SK-N-SH (cell line): ENCODE data around the gene GNAZ. TPM values are rescaled to one million over a fixed set of nuclear protein-coding genes. Genes with fewer than 3 reads are reported as not detected.

Experiments
- CTCF ChIA-PET: fragments of 300-600, 350-600 bp; formaldehyde crosslinking; extraction: SDS; loops from one replicate; lab custom pipeline; 2021; lab: Yijun Ruan, JAX
- POLR2A ChIA-PET: fragments of 350-600 bp; sonication (Branson Sonifier 250); formaldehyde crosslinking; extraction: SDS; loops from one replicate; lab custom pipeline; 2020; ENCODE audit warnings: antibody characterized with exemption, inconsistent platforms; lab: Yijun Ruan, JAX
- DNase-seq: peaks from one replicate; pipeline ENCODE4 v3.0.0; 2012
- H2AFZ ChIP-seq: fragments of 200-600 bp; sonication (generic); 2 replicates; pipeline ENCODE4 v1.8.1; 2016; ENCODE audit warnings: antibody characterized with exemption, mild to moderate bottlenecking, low read depth
- H3F3A ChIP-seq: fragments of 200-600 bp; sonication (generic); replicated peaks from 2 replicates; pipeline ENCODE3; 2016; ENCODE audit warnings: antibody characterized with exemption, mild to moderate bottlenecking; ENCODE audit not compliant: insufficient read depth
- H3K27ac ChIP-seq, 2 experiments: fragments of 200-500 bp in 1 of 2; fragments of 200-600 bp in 1 of 2; sonication (Bioruptor generic) in 1 of 2; sonication (generic), shearing (Covaris generic) in 1 of 2; 2 replicates each; pipeline versions ENCODE4 v1.5.1 to v1.6.1; 2014 to 2016; ENCODE audit warnings: low read depth in 2 of 2, inconsistent platforms in 1 of 2, low read length in 1 of 2, mild to moderate bottlenecking in 1 of 2, mixed read lengths in 1 of 2
- H3K27me3 ChIP-seq: fragments of 200-600 bp; sonication (generic), shearing (Covaris generic); 2 replicates; pipeline ENCODE4 v1.6.1; 2016; ENCODE audit warnings: mixed run types; ENCODE audit not compliant: insufficient read depth
- H3K36me3 ChIP-seq, 2 experiments: fragments of 200-500 bp in 1 of 2; fragments of 200-600 bp in 1 of 2; sonication (Bioruptor generic) in 1 of 2; sonication (generic) in 1 of 2; replicated peaks in 1 of 2; 2 replicates each; pipeline versions ENCODE3 to v1.5.1; 2014 to 2016; ENCODE audit warnings: low read length in 1 of 2, mild to moderate bottlenecking in 1 of 2; ENCODE audit not compliant: insufficient read depth in 2 of 2, control insufficient read depth in 1 of 2
- H3K4me1 ChIP-seq, 2 experiments: fragments of 200-500 bp in 1 of 2; fragments of 200-600 bp in 1 of 2; sonication (Bioruptor generic) in 1 of 2; sonication (generic), shearing (Covaris generic) in 1 of 2; 2 replicates each; pipeline versions ENCODE4 v1.5.1 to v1.6.1; 2014 to 2016; ENCODE audit warnings: low read depth in 1 of 2, low read length in 1 of 2, mixed run types in 1 of 2; ENCODE audit not compliant: insufficient read depth in 2 of 2, control insufficient read depth in 1 of 2
- H3K4me2 ChIP-seq: fragments of 200-600 bp; sonication (generic), shearing (Covaris generic); 2 replicates; pipeline ENCODE4 v1.6.1; 2017; ENCODE audit warnings: mixed run types
- H3K4me3 ChIP-seq, 2 experiments: fragments of 200-500 bp in 1 of 2; fragments of 200-600 bp in 1 of 2; sonication (Bioruptor generic) in 1 of 2; sonication (generic), shearing (Covaris generic) in 1 of 2; 2 replicates each; pipeline versions ENCODE4 v1.5.1 to v1.8.1; 2014 to 2016; ENCODE audit warnings: low read depth in 2 of 2, inconsistent platforms in 1 of 2, low read length in 1 of 2, mild to moderate bottlenecking in 1 of 2, mixed read lengths in 1 of 2, moderate library complexity in 1 of 2
- H3K79me2 ChIP-seq: fragments of 200-600 bp; sonication (generic); 2 replicates; pipeline ENCODE4 v1.8.1; 2017; ENCODE audit warnings: mild to moderate bottlenecking; ENCODE audit not compliant: insufficient read depth
- H3K9ac ChIP-seq: fragments of 200-600 bp; sonication (generic); 2 replicates; pipeline ENCODE4 v1.6.1; 2017; ENCODE audit warnings: mixed run types
- H3K9me2 ChIP-seq: fragments of 200-600 bp; sonication (generic); 2 replicates; pipeline ENCODE4 v1.6.1; 2017; ENCODE audit warnings: mixed run types
- H3K9me3 ChIP-seq: fragments of 200-600 bp; sonication (generic); 2 replicates; pipeline ENCODE4 v1.6.1; 2017; ENCODE audit warnings: mixed run types, mild to moderate bottlenecking, moderate library complexity
- H4K20me1 ChIP-seq: fragments of 200-600 bp; sonication (generic); 2 replicates; pipeline ENCODE4 v1.6.1; 2017; ENCODE audit warnings: mild to moderate bottlenecking, mixed run types; ENCODE audit not compliant: insufficient read depth
- EZH2phosphoT487 ChIP-seq: fragments of 200-600 bp; sonication (generic); IDR thresholded peaks from 2 replicates; pipeline ENCODE4 v1.6.1; 2017; ENCODE audit warnings: low read depth, mixed run types, mild to moderate bottlenecking, antibody characterized with exemption, moderate library complexity, borderline replicate concordance
- FOSL2 ChIP-seq: IDR thresholded peaks from 2 replicates; pipeline ENCODE4 v1.4.0; 2012; ENCODE audit warnings: low read depth, mild to moderate bottlenecking, moderate library complexity, borderline replicate concordance
- FOXJ3 ChIP-seq: sonication (generic); formaldehyde crosslinking; IDR thresholded peaks from 2 replicates; pipeline ENCODE4 v1.5.1; 2020; ENCODE audit warnings: mild to moderate bottlenecking, missing genetic modification reagents
- GATA2 ChIP-seq: sonication (generic); formaldehyde crosslinking; IDR thresholded peaks from 2 replicates; pipeline ENCODE4 v1.5.0; 2020; ENCODE audit warnings: mild to moderate bottlenecking, missing genetic modification reagents
- JUND ChIP-seq: IDR thresholded peaks from 2 replicates; pipeline ENCODE4 v1.4.0; 2012
- MAX ChIP-seq: IDR thresholded peaks from 2 replicates; pipeline ENCODE4 v1.4.0; 2012; ENCODE audit warnings: low read depth
- MEF2A ChIP-seq: IDR thresholded peaks from 2 replicates; pipeline ENCODE4 v1.4.0; 2012; ENCODE audit warnings: low read depth, borderline replicate concordance
- POLR2AphosphoS5 ChIP-seq: IDR thresholded peaks from 2 replicates; pipeline ENCODE4 v1.6.1; 2012; ENCODE audit warnings: low read depth, low read length
- RCOR1 ChIP-seq: fragments of 150-350 bp; IDR thresholded peaks from 2 replicates; pipeline ENCODE4 v1.6.1; 2017; ENCODE audit warnings: antibody characterized with exemption, low read length
- RFX5 ChIP-seq: IDR thresholded peaks from 2 replicates; pipeline ENCODE4 v1.6.1; 2012; ENCODE audit warnings: mild to moderate bottlenecking, improper control_type of control experiment, low read length
- RXRA ChIP-seq: IDR thresholded peaks from 2 replicates; pipeline ENCODE4 v1.4.0; 2012; ENCODE audit warnings: low read depth, mild to moderate bottlenecking, borderline replicate concordance
- SIN3A ChIP-seq: IDR thresholded peaks from 2 replicates; pipeline ENCODE4 v1.6.1; 2012; ENCODE audit warnings: low read depth, mild to moderate bottlenecking, low read length, moderate library complexity, borderline replicate concordance
- TAF1 ChIP-seq: IDR thresholded peaks from 2 replicates; pipeline ENCODE4 v1.6.1; 2012; ENCODE audit warnings: low read depth, mild to moderate bottlenecking, low read length, moderate library complexity, borderline replicate concordance
- TCF12 ChIP-seq: IDR thresholded peaks from 2 replicates; pipeline ENCODE4 v1.4.0; 2012
- YY1 ChIP-seq: IDR thresholded peaks from 2 replicates; pipeline ENCODE4 v1.4.0; 2012; ENCODE audit warnings: low read depth, mild to moderate bottlenecking
- WGBS: methylation state at CpG from one replicate; pipeline ENCODE4 v1.1.6; 2017; ENCODE audit warnings: low lambda C conversion rate; 5-methylcytosine and 5-hydroxymethylcytosine counted together
- polyA plus RNA-seq, 3 experiments: library from polyadenylated mRNA; depleted of rRNA; stranded (reverse); fragments of >200 nt; gene quantifications; 2 replicates each; pipeline ENCODE4 v1.2.3, GENCODE V29; 2012
- TF ChIP-seq, protein P1 (sequence below): IDR thresholded peaks from 2 replicates; pipeline ENCODE4 v1.6.1; 2012; ENCODE audit warnings: mild to moderate bottlenecking, low read depth, low read length, moderate library complexity
- TF ChIP-seq, protein P2 (sequence below): IDR thresholded peaks from 2 replicates; pipeline ENCODE4; 2012
- TF ChIP-seq, protein P3 (sequence below): fragments of 150-350 bp; IDR thresholded peaks from 2 replicates; pipeline ENCODE4 v1.6.1; 2017; ENCODE audit warnings: antibody characterized with exemption, low read length, low read depth, borderline replicate concordance

GNAZ gene
- polyA plus RNA-seq, 1 of the 3 experiments (the other 2 are of a cell fraction): 6.5 TPM

- no peaks in the 10 kb centered on the region for H3F3A ChIP-seq
- TF ChIP-seq TCF12 (no peak), RFX5 (no peak), SIN3A (no peak), RCOR1 (no peak), YY1 (no peak), MAX (no peak), FOXJ3 (CRISPR knock-in tag) (no peak), TAF1 (no peak), RXRA (no peak)
- TF ChIP-seq, protein P1, sequence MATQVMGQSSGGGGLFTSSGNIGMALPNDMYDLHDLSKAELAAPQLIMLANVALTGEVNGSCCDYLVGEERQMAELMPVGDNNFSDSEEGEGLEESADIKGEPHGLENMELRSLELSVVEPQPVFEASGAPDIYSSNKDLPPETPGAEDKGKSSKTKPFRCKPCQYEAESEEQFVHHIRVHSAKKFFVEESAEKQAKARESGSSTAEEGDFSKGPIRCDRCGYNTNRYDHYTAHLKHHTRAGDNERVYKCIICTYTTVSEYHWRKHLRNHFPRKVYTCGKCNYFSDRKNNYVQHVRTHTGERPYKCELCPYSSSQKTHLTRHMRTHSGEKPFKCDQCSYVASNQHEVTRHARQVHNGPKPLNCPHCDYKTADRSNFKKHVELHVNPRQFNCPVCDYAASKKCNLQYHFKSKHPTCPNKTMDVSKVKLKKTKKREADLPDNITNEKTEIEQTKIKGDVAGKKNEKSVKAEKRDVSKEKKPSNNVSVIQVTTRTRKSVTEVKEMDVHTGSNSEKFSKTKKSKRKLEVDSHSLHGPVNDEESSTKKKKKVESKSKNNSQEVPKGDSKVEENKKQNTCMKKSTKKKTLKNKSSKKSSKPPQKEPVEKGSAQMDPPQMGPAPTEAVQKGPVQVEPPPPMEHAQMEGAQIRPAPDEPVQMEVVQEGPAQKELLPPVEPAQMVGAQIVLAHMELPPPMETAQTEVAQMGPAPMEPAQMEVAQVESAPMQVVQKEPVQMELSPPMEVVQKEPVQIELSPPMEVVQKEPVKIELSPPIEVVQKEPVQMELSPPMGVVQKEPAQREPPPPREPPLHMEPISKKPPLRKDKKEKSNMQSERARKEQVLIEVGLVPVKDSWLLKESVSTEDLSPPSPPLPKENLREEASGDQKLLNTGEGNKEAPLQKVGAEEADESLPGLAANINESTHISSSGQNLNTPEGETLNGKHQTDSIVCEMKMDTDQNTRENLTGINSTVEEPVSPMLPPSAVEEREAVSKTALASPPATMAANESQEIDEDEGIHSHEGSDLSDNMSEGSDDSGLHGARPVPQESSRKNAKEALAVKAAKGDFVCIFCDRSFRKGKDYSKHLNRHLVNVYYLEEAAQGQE: no peak
- TF ChIP-seq, protein P2, sequence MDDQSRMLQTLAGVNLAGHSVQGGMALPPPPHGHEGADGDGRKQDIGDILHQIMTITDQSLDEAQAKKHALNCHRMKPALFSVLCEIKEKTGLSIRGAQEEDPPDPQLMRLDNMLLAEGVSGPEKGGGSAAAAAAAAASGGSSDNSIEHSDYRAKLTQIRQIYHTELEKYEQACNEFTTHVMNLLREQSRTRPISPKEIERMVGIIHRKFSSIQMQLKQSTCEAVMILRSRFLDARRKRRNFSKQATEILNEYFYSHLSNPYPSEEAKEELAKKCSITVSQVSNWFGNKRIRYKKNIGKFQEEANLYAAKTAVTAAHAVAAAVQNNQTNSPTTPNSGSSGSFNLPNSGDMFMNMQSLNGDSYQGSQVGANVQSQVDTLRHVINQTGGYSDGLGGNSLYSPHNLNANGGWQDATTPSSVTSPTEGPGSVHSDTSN: no peak
- no peaks in the 10 kb centered on the region for H3K9me3 ChIP-seq
- H3K4me2 ChIP-seq: no peak overlapping the region
- H3K27ac ChIP-seq: no peak overlapping the region
- H3K79me2 ChIP-seq: no peaks in the 10 kb centered on the region; the same call in 1 of the 2 replicates
- H2AFZ ChIP-seq: no peak overlapping the region
- ChIA-PET POLR2A (no interaction called here), CTCF (interaction anchor here (0.8 to 1.2 kb wide), 3 partner anchors 53 to 116 kb away, joined by 3 to 4 read pairs (median 4); no protein-coding TSS in a partner anchor)
- no peak overlapping the region for H3K9ac ChIP-seq
- H3K27me3 ChIP-seq: no peaks in the 10 kb centered on the region
- WGBS: 97% methylated on average over 7 of the region's 7 CpGs
- H3K4me1 ChIP-seq: peaks cover 2 to 48% of the 10 kb centered on the region in 2 experiments; a peak in 1 of 4 replicates
- no peaks in the 10 kb centered on the region for H3K9me2 ChIP-seq
- no peak for DNase-seq
- H3K36me3 ChIP-seq: no peaks in the 10 kb centered on the region
- peaks cover 7% of the 10 kb centered on the region; the same call in 1 of the 2 replicates for H4K20me1 ChIP-seq
- H3K4me3 ChIP-seq: no peak overlapping the region
Observed at GRCh38 chr22:23074451-23074850, 4.1 kb downstream of the GNAZ start.

GRCh38 chr22:23075050-23075449 is 4.7 kb downstream of the GNAZ start:
- no peak for DNase-seq
- Histone ChIP-seq H3K79me2 (no peaks in the 10 kb centered on the region; the same call in 1 of the 2 replicates), H3K4me3 (no peak overlapping the region), H3F3A (no peaks in the 10 kb centered on the region), H3K9me2 (no peaks in the 10 kb centered on the region), H3K27ac (no peak overlapping the region), H2AFZ (no peak overlapping the region), H3K9ac (no peak overlapping the region), H3K36me3 (no peaks in the 10 kb centered on the region), H3K4me1 (peaks cover 0 to 51% of the 10 kb centered on the region in 2 experiments; a peak in 1 of 4 replicates), H4K20me1 (peaks cover 7% of the 10 kb centered on the region; the same call in 1 of the 2 replicates), H3K27me3 (no peaks in the 10 kb centered on the region), H3K4me2 (no peak overlapping the region), H3K9me3 (no peaks in the 10 kb centered on the region)
- 94% methylated on average over 3 of the region's 4 CpGs for WGBS
- ChIA-PET CTCF (interaction anchor here (0.8 kb wide), 1 partner anchor 116 kb away, joined by 3 read pairs; no protein-coding TSS in a partner anchor), POLR2A (no interaction called here)
- TF ChIP-seq, protein P3, sequence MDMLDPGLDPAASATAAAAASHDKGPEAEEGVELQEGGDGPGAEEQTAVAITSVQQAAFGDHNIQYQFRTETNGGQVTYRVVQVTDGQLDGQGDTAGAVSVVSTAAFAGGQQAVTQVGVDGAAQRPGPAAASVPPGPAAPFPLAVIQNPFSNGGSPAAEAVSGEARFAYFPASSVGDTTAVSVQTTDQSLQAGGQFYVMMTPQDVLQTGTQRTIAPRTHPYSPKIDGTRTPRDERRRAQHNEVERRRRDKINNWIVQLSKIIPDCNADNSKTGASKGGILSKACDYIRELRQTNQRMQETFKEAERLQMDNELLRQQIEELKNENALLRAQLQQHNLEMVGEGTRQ: no peak
- TF ChIP-seq GATA2 (CRISPR knock-in tag) (no peak), FOSL2 (no peak), POLR2AphosphoS5 (no peak), RCOR1 (no peak), JUND (no peak), EZH2phosphoT487 (no peak), SIN3A (no peak), MEF2A (no peak), TAF1 (no peak)
- TF ChIP-seq, protein P1: no peak
